Brain microvascular endothelial cell (primary cell): Measurements from ENCODE around the gene ZDHHC8.

Experiments
- DNase-seq: peaks from one replicate; pipeline ENCODE4 v3.0.0-alpha.2; 2020
- H3K27ac ChIP-seq: fragments of 250-450 bp; sonication (Bioruptor Pico); 2 replicates; pipeline ENCODE4 v1.5.1; 2020; ENCODE audit warnings: mild to moderate bottlenecking, moderate library complexity
- H3K27me3 ChIP-seq: fragments of 250-450 bp; sonication (Bioruptor Pico); replicated peaks from 2 replicates; pipeline ENCODE4 v1.5.1; 2020; ENCODE audit warnings: mild to moderate bottlenecking
- H3K36me3 ChIP-seq: fragments of 250-450 bp; sonication (Bioruptor Pico); replicated peaks from 2 replicates; pipeline ENCODE4 v1.5.1; 2020; ENCODE audit warnings: mild to moderate bottlenecking
- H3K4me3 ChIP-seq: 2 replicates; pipeline ENCODE4 v1.5.1; 2011; ENCODE audit warnings: low read depth, mild to moderate bottlenecking, control low read depth, low read length, moderate library complexity
- CTCF ChIP-seq: IDR thresholded peaks from 2 replicates; pipeline ENCODE4 v1.5.1; 2011; ENCODE audit warnings: low read depth, mild to moderate bottlenecking, moderate library complexity, low read length, control low read depth, inconsistent platforms; ENCODE audit errors: missing control alignments
- in situ Hi-C: cut with HindIII; loops from 2 replicates; pipeline ENCODE4 v1.10.0; 2017; ENCODE audit warnings: low sequenced_read_pairs, low pct_ligation_motif_present

Gene ZDHHC8

DNA sequence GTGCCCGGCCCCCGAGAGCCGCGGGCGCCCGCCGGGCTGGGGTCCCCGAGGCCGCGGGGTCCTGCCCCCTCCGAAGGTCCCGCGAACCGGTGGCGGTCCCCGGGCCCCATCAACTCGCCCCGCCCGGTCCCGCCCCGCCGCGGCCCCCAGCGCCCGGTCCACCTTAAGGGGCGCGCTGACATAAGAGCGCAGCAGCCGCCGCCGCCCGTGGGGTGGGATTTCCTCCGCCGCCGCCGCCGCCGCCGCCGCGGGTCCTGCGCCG is at the start of gene ZDHHC8:
TSS of gene ZDHHC8 (plus strand) at position 208 of the 262 bp plus-strand sequence. CDS start 144 bp downstream, outside the sequence.
- Histone ChIP-seq H3K27me3 (no peaks in the 10 kb centered on the region), H3K4me3 (peak within 1 kb of the TSS; percentile 81), H3K27ac (peak within 1 kb of the TSS; percentile 45), H3K36me3 (peaks cover 16% of the 10 kb centered on the region)
- no peak for DNase-seq
- in situ Hi-C loops, result no loop called here
- TF ChIP-seq CTCF, result no peak

DNA sequence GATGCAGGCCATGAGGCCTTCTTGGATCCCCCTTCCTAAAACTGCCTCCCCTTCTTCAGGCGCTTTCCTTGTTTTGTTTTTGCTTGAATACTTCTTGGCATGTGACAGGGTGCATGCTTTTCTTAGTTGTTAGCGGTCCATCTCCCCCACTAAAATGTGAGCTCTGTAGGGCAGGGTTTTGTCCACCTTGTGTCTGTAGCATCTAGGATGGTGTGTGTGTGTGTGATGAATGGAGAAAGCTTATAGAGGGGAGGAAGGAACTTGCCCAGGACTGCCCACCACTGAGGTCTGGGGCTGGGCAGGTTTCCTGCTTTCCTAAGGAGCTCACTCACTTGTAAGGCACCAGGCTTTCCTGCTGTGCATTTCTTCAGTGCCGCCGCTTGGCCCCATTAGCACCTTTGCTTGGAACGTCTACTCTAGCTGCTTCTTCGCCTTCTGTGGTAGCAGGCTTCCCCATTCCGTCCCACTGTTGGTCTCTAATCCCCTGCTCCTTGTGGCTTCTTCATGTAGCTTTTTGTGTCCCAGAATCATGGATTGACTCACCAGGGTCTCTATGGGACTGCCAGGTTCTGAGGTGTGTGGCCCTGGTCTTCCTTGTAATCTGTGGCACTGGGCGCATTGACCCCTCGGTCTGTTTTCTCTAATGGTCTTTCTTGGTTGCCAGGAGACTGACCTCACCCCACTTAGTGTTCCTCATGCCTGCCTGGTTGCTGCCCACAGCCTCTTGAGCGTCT is 48.3 kb upstream of the ZDHHC8 start:
- H3K36me3 ChIP-seq, result peaks cover 40% of the 10 kb centered on the region
- DNase-seq, result no peak
- TF ChIP-seq CTCF, result no peak
- no peaks in the 10 kb centered on the region for H3K27me3 ChIP-seq
- H3K4me3 ChIP-seq, result no peak overlapping the region
- H3K27ac ChIP-seq, result no peak overlapping the region
- in situ Hi-C loops, result no loop called here

DNA sequence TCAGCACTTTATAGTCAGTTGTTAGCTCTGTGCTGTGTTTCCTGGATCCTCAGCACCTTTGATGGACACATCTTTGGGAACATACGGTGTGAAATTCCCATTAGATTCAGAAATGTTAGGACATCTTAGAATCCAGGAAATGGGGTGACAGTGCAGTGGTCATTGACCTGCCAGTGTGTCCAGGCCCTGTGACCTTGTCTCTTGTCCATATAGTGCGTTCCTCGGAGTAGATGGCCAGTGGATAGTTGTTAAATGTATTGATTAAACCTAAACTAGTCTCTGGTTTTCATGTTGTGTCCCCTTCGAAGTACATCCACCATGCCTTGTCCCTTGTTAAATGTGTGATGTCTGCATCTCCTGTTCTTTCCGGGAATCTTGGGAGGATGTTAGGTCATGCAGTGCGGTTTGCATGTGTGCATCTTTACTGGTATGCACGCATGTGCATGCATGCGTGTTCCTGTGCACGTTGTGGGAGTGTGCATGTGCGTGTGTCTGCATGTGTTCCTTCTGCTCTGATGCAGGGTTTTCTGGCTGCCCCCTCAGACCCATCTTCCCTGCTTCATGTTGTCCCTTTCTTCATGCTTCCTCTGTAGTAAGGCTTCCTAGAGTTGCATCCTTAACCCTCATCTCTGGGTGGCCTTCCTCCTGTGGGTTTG is 47.6 kb upstream of the ZDHHC8 start:
- no peak overlapping the region for H3K27ac ChIP-seq
- TF ChIP-seq CTCF, result no peak
- H3K4me3 ChIP-seq, result no peak overlapping the region
- H3K36me3 ChIP-seq, result peaks cover 46% of the 10 kb centered on the region
- in situ Hi-C loops, result no loop called here
- no peak for DNase-seq
- no peaks in the 10 kb centered on the region for H3K27me3 ChIP-seq

GRCh38 chr22:20084547-20085413 is 46.8 kb upstream of the ZDHHC8 start:
- in situ Hi-C loops, result no loop called here

DNA sequence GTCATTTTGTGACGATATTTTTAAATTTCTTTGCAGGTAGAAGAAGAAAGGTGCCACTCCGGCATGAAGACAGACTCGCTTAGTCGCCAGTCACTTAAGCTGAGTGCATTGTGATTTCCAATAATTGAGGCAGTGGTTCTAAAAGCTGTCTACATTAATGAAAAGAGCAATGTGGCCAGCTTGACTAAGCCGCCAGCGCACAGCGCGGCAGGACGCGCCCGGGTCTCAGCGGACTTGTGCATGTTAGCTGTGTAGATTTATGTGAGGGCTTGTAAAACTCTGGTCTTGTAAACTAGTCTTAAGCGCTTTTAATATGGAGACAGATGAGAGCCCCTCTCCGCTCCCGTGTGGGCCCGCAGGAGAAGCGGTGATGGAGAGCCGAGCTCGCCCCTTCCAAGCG is 46.0 kb upstream of the ZDHHC8 start:
- in situ Hi-C loops, result no loop called here
- Histone ChIP-seq H3K36me3 (peaks cover 62% of the 10 kb centered on the region), H3K27me3 (no peaks in the 10 kb centered on the region), H3K4me3 (no peak overlapping the region), H3K27ac (no peak overlapping the region)
- TF ChIP-seq CTCF, result no peak
- no peak for DNase-seq

More at GRCh38 chr22:20084547-20085413, 46.8 kb upstream of the ZDHHC8 start:
- H3K36me3 ChIP-seq, result peaks cover 53% of the 10 kb centered on the region
- no peak overlapping the region for H3K27ac ChIP-seq
- no peak overlapping the region for H3K4me3 ChIP-seq
- peak; percentile 60 for TF ChIP-seq CTCF
- no peak for DNase-seq
- no peaks in the 10 kb centered on the region for H3K27me3 ChIP-seq
